DMS79 treated with DMSO at 0.1 percent for 48 hours (cell line): ENCODE data around the gene ENOX1.
"Not testable (repeated sequence)": the region's sequence is repeated elsewhere in the genome, so short reads cannot be mapped to it uniquely, and the experiment has no call there.

Experiments
- DNase-seq: peaks from one replicate; lab custom pipeline; 2025; lab: John Stamatoyannopoulos, UW

ENOX1 gene

GRCh38 chr13:43431841-43432240 is 354.9 kb downstream of the ENOX1 start:
- no peak for DNase-seq

DNA sequence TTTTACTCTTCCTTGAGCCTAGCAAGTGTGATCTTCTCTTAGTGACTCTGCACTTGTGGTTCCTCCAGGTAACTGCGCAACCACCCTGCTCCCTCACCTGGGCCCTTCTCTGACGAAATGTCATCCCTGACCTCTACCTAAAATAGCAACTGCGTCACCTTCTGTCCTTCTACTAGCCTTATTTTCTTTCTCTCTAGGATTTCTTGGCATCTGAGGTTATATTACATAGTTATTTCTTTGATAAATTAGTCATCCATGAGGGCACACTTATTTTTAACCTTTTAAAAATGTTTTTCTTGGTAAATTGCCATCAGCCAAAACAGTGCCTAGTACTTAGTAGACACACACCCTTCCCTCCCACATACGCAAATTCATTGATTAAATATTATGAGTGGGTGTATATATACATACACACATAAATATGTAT is 355.5 kb downstream of the ENOX1 start:
- no peak for DNase-seq

DNA sequence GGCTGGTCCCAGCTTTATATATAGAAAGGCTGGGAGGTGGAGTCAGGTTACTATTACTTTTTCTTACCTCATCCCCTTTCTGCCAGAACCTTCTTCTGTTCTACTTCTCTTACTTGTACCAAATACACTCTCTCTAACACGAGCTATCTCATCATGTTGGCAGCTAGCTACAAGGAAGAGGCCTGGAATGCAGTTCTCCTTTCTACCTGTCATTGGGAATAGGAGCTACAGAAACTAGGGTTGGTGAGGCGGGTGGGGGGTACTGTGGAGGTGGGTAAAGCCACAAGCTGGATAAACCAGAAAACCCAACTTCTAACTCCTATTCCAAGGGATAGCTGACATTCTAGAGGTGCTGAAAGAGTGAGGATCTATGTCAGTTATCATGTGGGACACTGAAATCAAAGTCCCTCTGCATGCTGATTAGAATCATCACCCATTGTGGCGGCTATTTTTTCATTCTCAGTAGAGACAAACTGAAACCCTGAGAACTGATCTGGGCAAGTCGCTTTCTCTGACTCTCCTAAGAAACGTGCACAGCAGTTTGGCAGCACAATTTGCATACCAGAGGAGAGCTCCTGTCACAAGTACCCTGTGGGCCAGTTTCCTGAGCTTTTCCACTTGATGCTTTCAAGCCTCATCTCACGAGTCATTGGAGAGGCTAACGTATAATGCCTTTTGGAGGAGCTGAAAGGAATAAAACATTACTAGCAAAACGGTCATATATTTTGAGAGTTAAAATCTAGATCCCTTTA is 358.1 kb downstream of the ENOX1 start:
- peak; percentile 83 for DNase-seq

DNA sequence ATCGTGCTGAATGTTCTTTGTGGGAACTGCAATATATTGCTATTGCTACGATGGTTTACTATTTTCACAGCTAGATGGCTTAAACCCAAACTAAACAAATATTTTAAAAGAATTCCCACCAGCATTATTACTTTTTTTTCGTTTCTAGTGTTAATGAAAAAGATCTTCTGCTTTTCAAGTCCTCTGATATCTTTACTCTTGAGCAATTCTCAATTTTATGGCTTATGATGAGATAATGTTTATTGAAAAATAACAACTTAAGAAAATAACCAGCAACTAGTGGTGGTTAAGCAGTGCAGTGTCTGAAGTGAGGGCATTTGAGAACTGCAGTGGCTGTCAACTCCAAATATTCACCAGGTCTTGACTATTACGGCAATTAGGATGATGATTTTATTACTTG is 360.4 kb downstream of the ENOX1 start:
- DNase-seq, result no peak

DNA sequence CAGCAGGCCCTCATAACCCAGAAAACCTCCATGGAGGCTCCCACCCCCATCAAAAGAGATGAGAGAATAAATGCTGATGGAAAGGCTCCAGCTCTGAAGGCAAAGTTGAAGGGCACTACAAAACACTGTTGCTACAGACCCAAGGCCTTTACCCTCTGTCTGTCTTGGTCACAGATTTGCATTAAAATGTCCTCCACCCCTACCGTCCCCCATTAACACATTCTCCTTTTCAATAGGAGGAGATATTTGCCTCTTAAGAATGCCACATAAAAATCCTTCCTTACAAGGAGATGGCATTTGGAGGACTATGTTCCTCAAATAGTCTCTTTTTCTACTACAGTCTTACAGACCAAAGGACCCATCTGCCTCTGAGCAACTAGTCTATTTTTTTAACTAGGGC is 361.5 kb downstream of the ENOX1 start:
- DNase-seq, result no peak

- DNase-seq, result no peak
Measured at GRCh38 chr13:43424412-43424811, 362.4 kb downstream of the ENOX1 start.

DNA sequence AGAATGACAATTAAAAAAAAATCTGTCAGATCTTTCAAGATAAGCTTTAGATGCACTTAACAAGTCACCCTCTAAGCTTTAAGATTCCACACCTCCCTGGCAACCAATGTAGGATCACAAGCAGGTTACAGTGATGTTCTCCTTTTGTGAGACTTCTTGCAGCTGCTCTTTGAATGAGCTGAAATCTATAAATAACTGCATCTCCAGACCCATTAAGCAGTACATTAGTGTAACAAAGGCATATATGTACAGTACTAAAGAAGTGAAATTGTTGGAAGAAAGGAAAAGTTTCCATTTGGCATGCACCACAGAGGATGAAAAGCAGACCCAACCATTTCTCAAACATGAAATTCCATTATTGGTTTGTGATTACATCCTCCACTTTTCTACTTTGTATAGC is 364.7 kb downstream of the ENOX1 start:
- DNase-seq, result no peak

DNA sequence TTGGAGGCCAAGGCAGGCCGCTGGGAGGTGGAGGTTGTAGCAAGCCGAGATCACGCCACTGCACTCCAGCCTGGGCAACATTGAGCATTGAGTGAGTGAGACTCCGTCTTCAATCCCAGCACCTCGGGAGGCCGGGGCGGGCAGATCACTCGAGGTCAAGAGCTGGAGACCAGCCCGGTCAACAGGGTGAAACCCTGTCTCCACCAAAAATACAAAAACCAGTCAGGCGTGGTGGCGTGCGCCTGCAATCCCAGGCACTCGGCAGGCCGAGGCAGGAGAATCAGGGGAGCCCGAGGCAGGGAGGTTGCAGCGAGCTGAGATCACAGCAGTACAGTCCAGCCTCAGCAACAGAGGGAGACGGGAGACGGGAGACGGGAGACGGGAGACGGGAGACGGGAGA is 369.9 kb downstream of the ENOX1 start:
- DNase-seq, result not testable (repeated sequence)

GRCh38 chr13:43416408-43416807 is 370.4 kb downstream of the ENOX1 start:
- not testable (repeated sequence) for DNase-seq

GRCh38 chr13:43415903-43416391 is 370.8 kb downstream of the ENOX1 start:
- not testable (repeated sequence) for DNase-seq

- DNase-seq, result no peak
Measured at GRCh38 chr13:43414111-43414510, 372.7 kb downstream of the ENOX1 start.

- no peak for DNase-seq
Measured at GRCh38 chr13:43411741-43412140, 375.0 kb downstream of the ENOX1 start.

DNA sequence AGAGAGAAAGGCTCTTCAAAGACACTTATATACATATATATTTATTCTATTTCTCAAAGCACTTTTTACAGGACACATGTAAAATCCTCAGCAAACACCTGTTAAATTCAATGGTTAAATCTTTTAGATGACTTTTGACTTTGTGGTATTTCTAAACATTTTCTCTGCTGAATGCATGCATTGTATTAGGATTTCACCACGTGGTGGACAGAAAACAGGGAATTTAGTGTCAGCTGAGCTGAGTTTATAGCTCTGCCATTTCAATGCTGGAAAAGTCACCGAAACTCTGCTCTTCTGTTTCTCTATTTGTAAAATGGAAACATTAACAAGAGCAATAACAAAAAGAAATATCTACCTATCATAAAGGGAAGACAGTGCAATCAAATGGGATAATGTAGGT is 375.6 kb downstream of the ENOX1 start:
- DNase-seq, result no peak

DNA sequence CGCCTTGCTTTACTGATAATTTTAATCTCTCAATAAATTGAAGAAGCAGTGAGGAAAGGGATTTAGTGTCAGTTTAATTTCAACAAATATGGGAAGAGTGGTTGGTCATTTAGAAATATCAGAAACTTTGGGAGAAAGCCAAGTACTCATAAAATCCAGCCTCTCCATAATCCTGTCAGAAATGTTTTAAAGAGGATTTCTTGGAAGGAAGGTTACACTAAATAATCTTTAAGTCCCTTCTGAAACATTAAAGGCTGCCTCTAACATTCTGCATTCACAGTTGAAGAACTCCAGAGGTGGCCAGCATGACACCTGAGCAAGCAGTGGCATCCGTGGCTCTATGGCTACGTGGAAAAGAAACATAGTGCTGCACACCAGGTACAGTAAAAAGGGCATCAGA is 378.5 kb downstream of the ENOX1 start:
- no peak for DNase-seq

DNA sequence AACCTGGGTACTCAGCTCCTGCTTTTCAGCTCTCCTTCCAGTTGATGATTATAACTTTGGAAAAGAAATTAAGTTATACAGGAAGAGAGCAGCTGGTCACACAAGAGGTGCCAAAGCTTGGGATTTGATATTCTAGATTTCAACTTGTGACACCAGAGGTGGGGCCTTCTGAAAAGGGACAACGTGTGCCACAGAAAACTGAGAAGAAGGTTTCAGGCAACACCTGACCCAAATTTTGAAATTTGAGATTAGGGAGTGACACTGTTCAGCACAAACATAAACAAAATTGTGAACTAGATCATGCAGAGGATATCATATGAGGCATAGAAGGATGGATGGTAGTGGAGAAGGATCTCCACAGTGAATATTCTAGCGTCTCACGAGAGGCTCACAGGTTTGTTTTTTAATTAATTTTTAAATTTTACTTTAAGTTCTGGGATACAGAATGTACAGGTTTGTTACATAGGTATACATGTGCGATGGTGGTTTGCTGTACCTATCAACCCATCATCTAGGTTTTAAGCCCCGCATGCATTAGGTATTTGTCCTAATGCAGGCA is 379.7 kb downstream of the ENOX1 start:
- DNase-seq, result no peak

- no peak for DNase-seq
Measured at GRCh38 chr13:43405457-43405856, 381.3 kb downstream of the ENOX1 start.

GRCh38 chr13:43402380-43402779 is 384.4 kb downstream of the ENOX1 start:
- no peak for DNase-seq

- DNase-seq, result no peak
Measured at GRCh38 chr13:43401361-43401760, 385.4 kb downstream of the ENOX1 start.

- no peak for DNase-seq
Measured at GRCh38 chr13:43397111-43397510, 389.7 kb downstream of the ENOX1 start.

DNA sequence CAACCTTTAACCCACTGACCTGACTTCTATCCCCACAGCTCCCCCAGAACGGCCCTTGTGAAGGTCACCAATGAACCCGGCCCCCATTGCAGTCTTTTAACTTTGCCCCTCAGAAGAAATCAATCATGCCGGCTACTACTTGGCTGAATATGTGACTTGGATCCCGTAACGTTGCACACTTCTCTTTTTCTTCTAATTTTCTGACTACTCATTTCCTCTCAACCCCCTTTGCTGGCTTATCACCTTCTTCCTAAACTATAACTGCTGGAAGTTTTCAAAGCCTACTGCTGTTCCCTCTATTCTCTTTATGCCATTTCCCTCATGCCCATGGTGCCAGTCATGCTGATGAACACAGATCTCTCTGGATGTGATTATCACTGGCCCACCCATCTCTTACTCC is 395.7 kb downstream of the ENOX1 start:
- DNase-seq, result no peak

DNA sequence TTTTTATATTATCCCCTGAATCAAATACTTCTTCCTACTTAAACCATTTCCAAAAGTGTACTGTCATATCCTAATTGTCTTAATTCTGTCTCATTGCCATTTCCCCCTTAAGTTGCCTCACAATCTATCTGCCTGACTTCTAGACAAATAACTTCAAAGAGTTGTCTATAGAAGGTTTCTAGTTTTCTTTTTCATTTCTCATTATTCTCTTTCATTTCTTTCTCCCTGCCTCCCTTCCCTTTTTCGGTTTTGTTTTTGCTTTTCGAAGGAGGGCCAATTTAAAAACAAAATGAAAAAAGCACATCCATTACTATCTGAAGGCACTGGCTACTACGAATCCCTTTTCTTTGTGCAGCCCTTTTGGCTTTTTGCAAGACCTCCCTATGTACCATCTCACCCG is 396.2 kb downstream of the ENOX1 start:
- no peak for DNase-seq

- no peak for DNase-seq
Measured at GRCh38 chr13:43389983-43390382, 396.8 kb downstream of the ENOX1 start.

- no peak for DNase-seq
Measured at GRCh38 chr13:43389573-43389972, 397.2 kb downstream of the ENOX1 start.
